HCT116 (cell line): ENCODE measurements around the gene FOXP1.

Experiments
- CTCF ChIP-seq, 3 experiments: fragments of 200-600 bp in 1 of 3; sonication (generic) in 1 of 3; IDR thresholded peaks in 2 of 3; conservative IDR thresholded peaks in 1 of 3; 2 replicates each; pipeline ENCODE4 v1.5.1; 2012 to 2017; ENCODE audit warnings: low read depth in 2 of 3, low read length in 2 of 3, antibody characterized with exemption in 1 of 3, borderline replicate concordance in 1 of 3, control low read depth in 1 of 3, mild to moderate bottlenecking in 1 of 3, mixed read lengths in 1 of 3, mixed run types in 1 of 3, moderate library complexity in 1 of 3; ENCODE audit not compliant: insufficient read depth in 1 of 3
- EZH2 ChIP-seq: fragments of 200-600 bp; sonication (generic); IDR thresholded peaks from 2 replicates; pipeline ENCODE4 v1.6.1; 2017; ENCODE audit warnings: antibody characterized with exemption, mixed run types
- POLR2A ChIP-seq: IDR thresholded peaks from 2 replicates; pipeline ENCODE4 v1.7.0; 2011; ENCODE audit warnings: borderline replicate concordance; ENCODE audit not compliant: insufficient read depth, insufficient read length; ENCODE audit errors: extremely low read depth

GRCh38 chr3:71131375-71132314, 451.9 kb downstream of the FOXP1 start:
- TF ChIP-seq EZH2: no peak
- no peak for TF ChIP-seq CTCF (IDR thresholded peaks at IDR 0.05 in 2 of 3, conservative IDR thresholded peaks at IDR 0.05 in 1 of 3; ENCODE audit: borderline replicate concordance in 1 of 3, insufficient read depth in 1 of 3, low read depth in 2 of 3, low read length in 2 of 3)
- TF ChIP-seq POLR2A: no peak
